Vein endothelial cell (primary cell): ENCODE results near the gene CAVIN2. TPM values are rescaled to one million over a fixed set of nuclear protein-coding genes. Genes with fewer than 3 reads are reported as not detected.

Source experiments
- total RNA-seq: library from RNA; depleted of rRNA; stranded (reverse); fragments of >200 nt; gene quantifications from 2 replicates; pipeline ENCODE4 v1.2.3, GENCODE V29; 2012

CAVIN2 gene
- total RNA-seq: 335 and 409 TPM in 2 replicates

DNA sequence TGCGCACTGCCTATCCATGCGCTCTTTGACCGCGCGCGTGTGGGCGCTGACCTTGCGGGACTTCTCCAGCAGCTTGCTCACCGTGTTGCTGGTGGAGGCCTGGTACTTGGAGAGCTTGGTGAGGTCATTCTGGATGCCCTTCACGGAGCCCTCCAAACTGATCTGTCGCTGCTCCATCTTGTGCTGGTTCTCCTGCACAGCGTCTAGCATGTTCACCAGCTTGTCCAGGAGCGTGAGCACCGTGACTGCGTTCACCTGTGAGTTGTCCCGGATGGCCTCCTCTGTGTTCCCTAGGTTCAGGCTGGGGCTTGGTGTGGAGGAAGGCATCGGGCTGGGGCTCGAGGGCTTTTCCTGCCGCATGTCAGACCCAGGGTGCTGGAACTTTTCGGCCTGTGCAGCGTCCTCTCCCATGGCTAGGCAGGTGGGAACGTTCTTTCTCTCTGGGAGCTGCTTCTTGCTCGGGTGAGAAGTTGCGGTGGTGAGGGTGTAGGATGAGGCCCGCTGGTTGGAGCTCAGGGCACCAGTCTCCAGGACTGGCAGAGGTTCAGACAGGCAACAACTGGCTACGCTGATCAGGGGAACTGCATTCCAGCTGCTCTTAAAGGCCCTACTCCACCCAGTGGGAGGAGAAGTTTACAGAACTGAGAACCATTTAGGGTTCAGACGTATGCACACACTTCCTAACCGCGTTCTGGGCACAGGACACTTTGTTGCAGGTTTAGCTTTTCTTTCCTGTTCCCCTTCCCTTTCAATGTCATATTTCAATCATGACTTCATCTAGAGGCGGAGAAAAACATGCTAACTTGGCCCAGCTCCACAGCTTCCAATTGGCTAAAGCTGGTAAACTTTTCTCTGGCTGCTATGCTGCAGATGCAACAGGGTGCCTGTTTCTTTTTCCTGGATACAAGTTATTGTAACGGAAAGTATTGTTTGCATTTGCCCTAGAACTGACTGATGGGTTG, at the start of gene CAVIN2:
Gene CAVIN2 (minus strand): TSS at position 574 of the 962 bp plus-strand sequence. CDS start 163 bp downstream, at position 411.

Other genes with a start within 250 kb of the CAVIN2 start
- 29.7 and 55.4 TPM in 2 replicates for gene NABP1, start 169.0 kb downstream of the CAVIN2 start, total RNA-seq